ENCODE results near the gene RASAL1. TPM values are rescaled to one million over a fixed set of nuclear protein-coding genes. Genes with fewer than 3 reads are reported as not detected.
"Not testable (repeated sequence)": the region's sequence is repeated elsewhere in the genome, so short reads cannot be mapped to it uniquely, and the experiment has no call there.

The RASAL1 gene
- total RNA-seq, 1 donor from 2014 or later = 53.1 TPM

DNA sequence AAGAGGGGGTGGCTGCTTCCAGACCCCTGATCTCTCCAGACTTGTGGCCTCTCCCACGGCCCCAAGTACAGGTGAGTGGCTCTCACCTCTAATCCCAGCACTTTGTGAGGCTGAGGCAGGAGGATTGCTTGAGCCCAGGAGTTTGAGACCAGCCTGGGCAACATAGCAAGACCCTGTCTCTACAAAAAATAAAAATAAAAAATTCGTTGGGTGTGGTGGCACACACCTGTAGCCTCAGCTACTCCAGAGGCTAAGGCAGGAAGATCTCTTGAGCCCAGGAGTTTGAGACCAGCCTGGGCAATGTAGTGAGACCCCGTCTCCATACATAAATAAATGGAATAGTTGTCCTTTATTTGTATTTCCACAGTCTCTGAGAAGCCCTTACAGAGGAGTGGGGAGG lies 6.2 kb upstream of the RASAL1 start:
- ATAC-seq = not testable (repeated sequence)

DNA sequence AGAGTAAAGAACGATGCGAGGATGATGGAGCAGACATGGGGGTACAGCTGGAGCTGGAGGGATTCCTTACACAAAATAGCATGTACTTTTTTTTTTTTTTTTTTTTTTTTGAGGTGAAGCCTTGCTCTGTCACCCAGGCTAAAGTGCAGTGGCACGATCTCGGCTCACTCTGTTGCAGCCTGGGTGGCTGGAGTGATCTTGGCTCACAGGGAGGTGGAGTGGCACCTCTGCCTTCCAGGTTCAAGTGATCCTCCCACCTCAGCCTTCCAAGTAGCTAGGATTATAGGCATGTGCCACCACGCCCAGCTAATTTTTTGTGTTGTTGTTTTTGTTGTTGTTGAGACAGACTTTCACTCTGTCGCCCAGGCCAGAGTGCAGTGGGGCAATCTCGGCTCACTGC lies 5.1 kb upstream of the RASAL1 start:
- ATAC-seq = no peak

GRCh38 chr12:113138826-113139225 lies 3.3 kb upstream of the RASAL1 start:
- ATAC-seq = no peak

- ATAC-seq = no peak
Measured at GRCh38 chr12:113137861-113138783, 2.6 kb upstream of the RASAL1 start.

GRCh38 chr12:113136990-113137511 lies 1.5 kb upstream of the RASAL1 start:
- peak; percentile 84 for ATAC-seq

DNA sequence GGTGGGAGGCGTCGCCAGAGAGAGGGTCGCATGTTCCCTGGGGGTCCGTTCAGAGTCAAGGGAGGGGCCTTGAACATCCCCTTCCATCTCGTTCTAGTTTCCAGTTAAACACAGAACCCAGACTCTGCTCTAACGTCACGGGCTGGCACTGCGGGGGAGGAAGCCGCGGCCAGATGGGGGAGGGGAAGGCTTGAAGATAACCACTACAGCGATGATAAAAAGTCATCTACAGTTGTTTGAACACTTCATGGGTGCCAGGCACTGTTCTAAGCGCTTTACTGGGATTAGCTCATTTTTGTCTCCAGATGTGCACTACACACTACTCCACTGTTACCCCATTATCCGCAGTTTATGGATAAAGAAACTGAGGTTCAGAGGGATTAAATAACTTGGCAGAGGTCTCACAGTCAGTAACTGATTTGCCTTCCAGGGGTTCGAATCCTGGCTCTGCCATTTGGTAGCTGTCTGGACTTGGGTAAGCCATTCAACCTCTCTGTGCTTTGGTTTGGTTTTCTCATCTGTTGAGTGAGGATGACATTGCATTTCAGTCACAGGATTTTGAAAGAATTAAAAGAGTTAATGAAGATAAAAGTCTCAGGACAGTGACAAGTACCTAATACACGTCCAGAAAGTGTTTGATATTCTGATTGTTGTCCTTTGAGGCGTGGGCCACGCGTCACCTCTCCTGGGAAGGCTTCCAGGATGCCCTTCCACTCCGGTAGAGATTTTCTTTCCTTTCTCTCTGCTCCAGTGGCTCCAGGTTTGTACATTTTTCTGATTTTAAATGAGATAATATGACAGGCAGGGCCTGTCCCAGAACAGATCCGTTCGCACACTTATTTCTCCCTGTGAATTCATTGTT lies 798 bp upstream of the RASAL1 start:
- peak; percentile 2 for ATAC-seq

GRCh38 chr12:113134521-113134951 lies 1.0 kb downstream of the RASAL1 start:
- ATAC-seq = no peak

- no peak for ATAC-seq
Measured at GRCh38 chr12:113134071-113134470, 1.5 kb downstream of the RASAL1 start.

- ATAC-seq = no peak
Measured at GRCh38 chr12:113133666-113134065, 1.9 kb downstream of the RASAL1 start.

DNA sequence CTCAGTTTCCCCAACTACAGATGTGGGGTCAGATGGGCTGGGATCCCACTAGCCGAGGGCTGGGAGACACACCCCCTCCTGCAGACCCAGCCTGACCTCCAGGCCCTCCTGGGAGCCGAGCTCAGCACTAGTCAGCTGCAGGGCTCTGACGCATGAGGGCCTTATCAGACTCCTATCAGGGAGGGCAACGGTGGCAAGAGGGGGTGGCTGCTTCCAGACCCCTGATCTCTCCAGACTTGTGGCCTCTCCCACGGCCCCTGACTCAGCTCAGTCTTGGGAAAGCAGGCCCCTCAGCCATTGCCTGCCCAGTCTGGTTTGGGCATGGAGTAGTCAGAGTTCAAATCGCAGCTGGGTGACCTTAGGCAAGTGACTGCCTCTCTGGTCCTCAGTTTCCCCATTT lies 2.5 kb downstream of the RASAL1 start:
- ATAC-seq = no peak

DNA sequence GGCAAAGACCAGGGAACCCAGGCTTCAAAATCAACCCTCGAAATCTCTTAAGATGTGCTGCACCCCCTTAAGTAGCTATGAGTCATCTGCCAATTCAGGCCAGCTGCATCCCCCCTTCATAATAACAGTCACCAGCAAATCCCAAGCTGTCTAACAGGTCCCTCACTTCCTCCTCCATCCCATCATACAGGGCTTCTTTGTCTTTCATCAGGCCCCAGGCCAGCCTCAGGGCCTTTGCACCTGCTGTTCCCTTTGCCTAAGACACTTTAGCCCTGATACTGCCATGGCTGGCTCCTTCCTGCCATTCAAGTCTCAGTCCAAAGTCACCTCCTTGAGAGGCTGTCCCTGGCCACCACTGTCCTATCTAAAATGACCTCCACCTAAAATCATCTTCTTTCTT lies 4.0 kb downstream of the RASAL1 start:
- peak; percentile 5 for ATAC-seq

DNA sequence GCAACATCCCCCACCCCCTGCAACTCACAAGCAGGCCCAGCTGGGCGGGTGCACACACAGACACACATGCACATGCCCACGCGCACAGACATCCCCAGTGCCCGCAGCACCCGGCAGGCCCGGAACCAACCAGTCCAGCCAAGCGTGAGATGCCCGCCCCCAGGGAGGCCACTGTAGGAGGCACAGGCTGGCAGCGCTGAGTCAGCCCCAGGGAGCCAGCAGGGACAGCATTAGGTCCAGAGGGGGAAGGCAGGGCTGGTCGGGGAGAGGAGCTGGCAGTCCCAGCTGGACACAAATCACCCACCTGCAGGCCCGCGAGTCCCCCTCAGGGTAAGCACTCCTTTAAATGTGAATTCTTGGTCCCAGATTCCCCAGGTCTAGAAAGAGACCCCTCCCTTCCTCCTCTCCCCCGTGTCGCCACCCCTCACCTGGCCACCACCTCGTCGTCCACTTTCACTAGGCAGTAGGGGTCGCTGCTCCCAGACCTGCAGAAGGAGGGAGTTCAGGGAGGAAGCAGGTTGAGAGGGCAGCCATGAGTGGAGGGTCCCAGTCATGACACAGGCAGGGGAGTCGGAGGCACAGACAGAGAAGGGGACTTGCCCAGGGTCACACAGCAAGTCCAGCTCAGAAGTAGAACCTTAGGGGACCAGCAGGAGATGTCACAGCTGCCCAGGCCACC lies 5.0 kb downstream of the RASAL1 start:
- ATAC-seq = peak; percentile 73

DNA sequence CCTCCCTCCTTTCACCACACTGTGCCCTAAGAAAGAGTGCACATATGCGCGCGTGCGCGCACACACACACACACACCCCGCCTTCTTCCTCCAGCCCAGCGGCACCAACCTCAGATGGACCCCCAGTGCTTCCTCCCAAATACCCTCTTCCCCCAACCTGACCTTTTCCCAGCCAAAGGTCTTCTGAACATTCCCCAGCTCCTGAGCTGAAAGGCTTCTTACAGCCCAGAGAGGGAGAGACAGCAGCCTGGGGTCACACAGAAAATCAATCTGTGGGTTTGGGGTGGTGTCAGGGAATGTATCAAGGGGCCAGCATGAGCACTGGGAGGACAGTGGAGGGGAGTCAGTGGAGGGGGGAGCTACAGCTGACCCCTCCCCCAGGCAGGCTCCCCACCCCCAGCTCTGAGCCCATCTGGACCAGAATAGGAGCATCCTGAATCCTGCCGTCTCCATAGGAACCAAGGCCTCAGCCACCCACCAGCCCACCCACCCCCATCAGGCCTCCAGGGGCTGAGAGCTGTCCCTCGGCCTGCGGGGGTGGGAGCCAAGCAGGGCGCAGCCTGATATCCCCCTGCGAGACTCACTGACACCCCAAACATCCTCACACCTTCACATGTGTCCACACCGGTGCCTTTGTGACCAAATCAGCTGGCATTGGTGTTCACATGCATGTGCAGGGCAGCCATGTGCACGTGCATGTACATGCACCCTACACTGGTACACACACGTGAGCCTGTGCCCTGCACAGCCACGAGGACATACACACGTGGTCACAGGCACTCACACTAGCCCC lies 5.7 kb downstream of the RASAL1 start:
- peak; percentile 1 for ATAC-seq

- no peak for ATAC-seq
Measured at GRCh38 chr12:113128802-113129663, 6.5 kb downstream of the RASAL1 start.

- ATAC-seq = no peak
Measured at GRCh38 chr12:113127791-113128199, 7.8 kb downstream of the RASAL1 start.

DNA sequence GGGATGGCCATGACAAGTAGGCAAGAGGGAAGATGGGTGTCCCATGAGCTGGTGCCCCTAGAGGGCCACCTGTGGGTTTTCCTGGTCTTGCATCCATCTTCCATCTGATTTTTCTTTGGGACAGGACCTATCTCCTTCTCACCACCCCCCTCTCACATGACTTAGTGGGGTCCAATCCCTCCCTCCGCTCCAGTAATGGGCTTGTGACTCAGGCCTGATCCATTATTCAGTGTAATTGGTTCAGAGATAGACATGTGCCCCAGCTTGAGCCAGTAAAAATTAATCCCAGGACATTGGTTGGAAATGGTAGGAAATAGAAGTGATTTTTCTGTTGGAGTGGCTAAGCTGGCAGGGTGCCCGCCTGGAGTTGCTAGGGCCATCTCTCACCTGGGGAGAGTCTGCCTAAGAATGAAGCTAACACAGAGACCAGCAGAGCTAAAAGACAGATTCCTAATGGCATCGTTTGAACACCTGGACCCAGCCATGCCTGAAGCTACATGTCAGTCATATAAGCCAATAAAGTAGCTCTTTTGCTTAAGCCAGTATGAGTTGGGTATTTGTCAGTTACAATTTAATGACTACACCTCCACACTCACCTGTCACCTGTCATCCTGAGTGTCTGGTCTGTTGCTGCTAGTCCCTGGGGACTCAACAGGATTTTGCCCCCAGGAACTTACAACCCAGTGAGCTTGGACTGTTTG lies 14.7 kb downstream of the RASAL1 start:
- ATAC-seq = no peak

DNA sequence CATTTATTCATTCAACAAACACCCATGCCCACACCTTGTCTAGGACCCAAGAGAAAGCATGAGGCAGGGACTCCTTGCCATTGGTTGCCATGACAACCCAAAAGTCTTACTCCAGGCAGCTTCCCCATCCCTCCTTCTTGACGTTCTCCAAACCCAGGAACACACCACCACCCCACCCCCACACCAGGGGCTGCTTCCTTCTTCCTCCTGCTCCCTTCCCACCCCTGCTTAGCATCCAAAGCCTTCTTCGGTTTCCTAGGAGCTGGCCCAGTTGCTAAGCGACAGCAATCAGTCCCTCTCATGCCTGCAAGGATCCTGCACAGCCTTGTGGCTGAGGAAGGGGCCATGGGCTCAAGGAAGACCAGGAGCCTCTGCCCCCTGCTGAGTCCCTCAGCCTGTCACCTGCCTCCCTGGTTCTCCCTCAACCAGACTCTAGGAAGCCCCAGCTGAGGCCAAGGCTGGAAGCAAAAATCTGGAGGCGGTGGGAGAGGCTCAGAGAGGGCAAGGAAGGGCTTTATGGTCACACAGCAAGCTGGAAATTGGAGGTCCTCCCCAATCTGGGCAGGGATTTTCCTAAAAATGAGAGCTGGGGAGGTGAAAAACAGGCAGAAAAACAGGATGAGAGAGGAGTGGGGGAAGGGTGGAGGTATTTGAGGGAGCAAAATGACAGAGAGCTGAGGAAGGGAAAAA lies 15.4 kb downstream of the RASAL1 start:
- no peak for ATAC-seq

DNA sequence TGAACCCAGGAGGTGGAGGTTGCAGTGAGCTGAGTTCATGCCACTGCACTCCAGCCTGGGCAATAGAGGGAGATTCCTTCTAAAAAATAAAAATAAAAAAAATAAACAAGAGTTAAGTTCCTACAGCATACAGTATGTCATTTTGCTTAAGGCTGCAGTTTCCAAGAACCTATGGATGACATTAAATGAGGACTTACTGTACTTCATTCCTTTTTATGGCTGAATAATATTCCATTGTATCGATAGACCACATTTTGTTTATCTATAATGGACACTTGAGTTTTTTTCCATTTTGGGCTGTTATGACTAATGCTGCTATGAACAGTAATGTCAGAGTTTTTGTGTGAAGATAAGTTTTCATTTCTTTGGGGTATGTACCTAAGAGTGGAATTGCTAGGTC lies 17.4 kb downstream of the RASAL1 start:
- ATAC-seq = no peak

GRCh38 chr12:113117684-113118083 lies 17.9 kb downstream of the RASAL1 start:
- ATAC-seq = peak; percentile 63
